ENCODE results near the gene DDX41. TPM values are rescaled to one million over a fixed set of nuclear protein-coding genes. Genes with fewer than 3 reads are reported as not detected.
"Not testable (repeated sequence)": the region's sequence is repeated elsewhere in the genome, so short reads cannot be mapped to it uniquely, and the experiment has no call there.

DDX41 gene
- polyA plus RNA-seq, 1 experiment = 71.8 TPM

DNA sequence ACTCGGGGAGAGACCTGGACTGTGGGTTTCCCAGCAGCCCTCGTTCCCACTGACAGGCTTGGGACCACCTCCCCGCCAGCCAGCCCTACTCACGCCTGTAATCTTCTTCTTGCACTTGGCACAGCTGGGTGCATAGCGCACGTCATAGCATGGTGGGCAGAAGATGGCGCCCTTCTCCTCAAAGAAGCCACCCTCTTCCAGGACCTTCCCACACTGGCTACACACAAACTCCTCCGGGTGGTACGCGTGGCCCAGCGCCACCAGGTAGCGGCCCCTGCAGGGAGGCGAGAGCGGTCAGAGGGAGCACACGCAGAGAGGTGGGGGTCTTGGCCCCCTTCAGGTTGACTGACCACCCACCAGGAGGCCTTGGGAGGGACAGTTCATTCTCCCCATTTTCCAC lies 28.8 kb downstream of the DDX41 start:
- no peaks in the 10 kb centered on the region for H3K27me3 ChIP-seq (ENCODE audit: control insufficient read depth, insufficient read depth, low read length)
- H3K9me3 ChIP-seq (ENCODE audit: control insufficient read depth, insufficient read depth, low read length) = no peaks in the 10 kb centered on the region; the same call in 1 of the 2 replicates
- TF ChIP-seq, protein P1, sequence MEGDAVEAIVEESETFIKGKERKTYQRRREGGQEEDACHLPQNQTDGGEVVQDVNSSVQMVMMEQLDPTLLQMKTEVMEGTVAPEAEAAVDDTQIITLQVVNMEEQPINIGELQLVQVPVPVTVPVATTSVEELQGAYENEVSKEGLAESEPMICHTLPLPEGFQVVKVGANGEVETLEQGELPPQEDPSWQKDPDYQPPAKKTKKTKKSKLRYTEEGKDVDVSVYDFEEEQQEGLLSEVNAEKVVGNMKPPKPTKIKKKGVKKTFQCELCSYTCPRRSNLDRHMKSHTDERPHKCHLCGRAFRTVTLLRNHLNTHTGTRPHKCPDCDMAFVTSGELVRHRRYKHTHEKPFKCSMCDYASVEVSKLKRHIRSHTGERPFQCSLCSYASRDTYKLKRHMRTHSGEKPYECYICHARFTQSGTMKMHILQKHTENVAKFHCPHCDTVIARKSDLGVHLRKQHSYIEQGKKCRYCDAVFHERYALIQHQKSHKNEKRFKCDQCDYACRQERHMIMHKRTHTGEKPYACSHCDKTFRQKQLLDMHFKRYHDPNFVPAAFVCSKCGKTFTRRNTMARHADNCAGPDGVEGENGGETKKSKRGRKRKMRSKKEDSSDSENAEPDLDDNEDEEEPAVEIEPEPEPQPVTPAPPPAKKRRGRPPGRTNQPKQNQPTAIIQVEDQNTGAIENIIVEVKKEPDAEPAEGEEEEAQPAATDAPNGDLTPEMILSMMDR (IDR thresholded peaks at IDR 0.05; ENCODE audit: low read depth, low read length) = no peak
- H3K27ac ChIP-seq (ENCODE audit: low read depth, low read length) = no peak overlapping the region
- ChIA-PET POLR2A (interaction anchor here (6.2 to 12.1 kb wide), 2 partner anchors 8 to 11 kb away, joined by 42 to 230 read pairs; partner anchors contain the start of genes DBN1 and PDLIM7), CTCF (interaction anchor here (2.1 kb wide), 1 partner anchor 13 kb away, joined by 9 read pairs; no protein-coding TSS in a partner anchor)
- no peak overlapping the region for H3K4me3 ChIP-seq (ENCODE audit: low read depth, low read length)
- DNase-seq (ENCODE audit: low read depth, low spot score) = no peak

DNA sequence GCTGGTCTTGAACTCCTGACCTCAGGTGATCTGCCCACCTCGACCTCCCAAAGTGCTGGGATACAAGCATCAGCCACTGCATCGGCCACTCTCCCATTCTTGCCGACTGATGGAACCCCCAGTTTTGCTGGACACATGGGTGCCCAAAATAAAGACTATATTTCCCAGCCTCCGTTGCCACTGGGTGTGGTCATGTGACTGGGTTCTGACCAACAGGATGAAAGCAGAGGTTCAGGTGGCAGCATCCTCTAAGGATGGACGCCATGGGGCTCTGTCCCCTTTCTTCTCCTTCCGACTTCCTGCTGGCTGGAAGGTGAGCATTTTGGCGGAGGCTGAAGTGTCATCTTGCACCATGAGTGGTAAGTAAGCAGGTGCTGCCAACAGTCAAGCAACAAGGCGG lies 29.6 kb downstream of the DDX41 start:
- CTCF ChIA-PET = interaction anchor here (2.1 kb wide), 1 partner anchor 14 kb away, joined by 9 read pairs; no protein-coding TSS in a partner anchor

DNA sequence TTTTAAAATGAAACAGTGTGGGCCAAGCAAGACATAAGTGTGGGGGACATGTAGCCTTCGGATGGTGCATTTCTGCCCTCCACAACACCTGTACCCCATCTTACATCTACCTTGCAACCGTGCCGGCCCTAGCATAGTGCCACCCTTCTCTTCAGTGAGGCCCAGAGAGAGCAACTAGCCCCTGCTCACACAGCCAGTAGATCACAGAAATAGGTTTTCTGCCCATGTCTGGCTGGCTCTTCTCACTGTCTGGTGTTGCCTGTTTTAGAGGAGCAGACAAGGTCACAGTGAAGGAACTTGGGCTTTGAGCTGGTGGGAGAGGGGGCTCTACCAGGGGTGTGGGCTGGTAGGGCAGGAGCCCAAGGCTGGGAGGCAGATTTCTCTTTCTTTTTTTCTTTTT lies 30.5 kb downstream of the DDX41 start:
- no peaks in the 10 kb centered on the region; the same call in 1 of the 2 replicates for H3K9me3 ChIP-seq (ENCODE audit: control insufficient read depth, insufficient read depth, low read length)
- TF ChIP-seq, protein P1 (IDR thresholded peaks at IDR 0.05; ENCODE audit: low read depth, low read length) = no peak
- DNase-seq (ENCODE audit: low read depth, low spot score) = no peak
- POLR2A ChIA-PET = interaction anchor here (1.7 to 12.1 kb wide), 3 partner anchors 9 to 21 kb away, joined by 10 to 230 read pairs (median 42); partner anchors contain the start of genes DBN1 and PDLIM7
- no peak overlapping the region for H3K27ac ChIP-seq (ENCODE audit: low read depth, low read length)
- CTCF ChIA-PET = no interaction called here
- no peaks in the 10 kb centered on the region for H3K27me3 ChIP-seq (ENCODE audit: control insufficient read depth, insufficient read depth, low read length)
- no peak overlapping the region for H3K4me3 ChIP-seq (ENCODE audit: low read depth, low read length)

More for the DNA sequence above, 29.6 kb downstream of the DDX41 start:
- TF ChIP-seq, protein P1 (IDR thresholded peaks at IDR 0.05; ENCODE audit: low read depth, low read length) = no peak
- Histone ChIP-seq H3K9me3 (ENCODE audit: control insufficient read depth, insufficient read depth, low read length) (no peaks in the 10 kb centered on the region; the same call in 1 of the 2 replicates), H3K27ac (ENCODE audit: low read depth, low read length) (peak overlapping the region; percentile 21), H3K27me3 (ENCODE audit: control insufficient read depth, insufficient read depth, low read length) (no peaks in the 10 kb centered on the region), H3K4me3 (ENCODE audit: low read depth, low read length) (no peak overlapping the region)
- POLR2A ChIA-PET = interaction anchor here (1.7 to 12.1 kb wide), 3 partner anchors 9 to 20 kb away, joined by 10 to 230 read pairs (median 42); partner anchors contain the start of genes DBN1 and PDLIM7
- DNase-seq (ENCODE audit: low read depth, low spot score) = no peak

DNA sequence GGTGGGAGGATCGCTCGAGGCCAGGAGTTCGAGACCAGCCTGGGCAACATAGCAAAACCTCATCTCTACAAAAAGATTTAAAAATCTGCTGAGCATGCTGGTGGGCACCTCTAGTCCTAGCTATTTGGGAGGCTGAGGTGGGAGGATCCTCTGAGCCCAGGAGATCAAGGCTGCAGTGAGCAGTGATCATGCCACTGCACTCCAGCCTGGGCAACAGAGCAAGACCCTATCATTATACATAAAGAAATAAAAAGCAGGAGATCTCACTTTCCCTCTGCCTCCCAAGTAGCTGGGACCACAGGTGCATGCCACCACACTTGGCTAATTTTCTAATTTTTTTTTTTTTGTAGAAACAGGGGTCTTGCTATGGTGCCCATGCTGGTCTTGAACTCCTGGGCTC lies 31.0 kb downstream of the DDX41 start:
- H3K4me3 ChIP-seq (ENCODE audit: low read depth, low read length); H3K27ac ChIP-seq (ENCODE audit: low read depth, low read length); DNase-seq (ENCODE audit: low read depth, low spot score); H3K9me3 ChIP-seq (ENCODE audit: control insufficient read depth, insufficient read depth, low read length); H3K27me3 ChIP-seq (ENCODE audit: control insufficient read depth, insufficient read depth, low read length): not testable (repeated sequence)
- ChIA-PET POLR2A (interaction anchor here (1.3 to 6.2 kb wide), 4 partner anchors 9 to 21 kb away, joined by 4 to 42 read pairs (median 8); partner anchors contain the start of gene PDLIM7), CTCF (interaction anchor here (0.7 kb wide), 1 partner anchor 14 kb away, joined by 3 read pairs; no protein-coding TSS in a partner anchor)

DNA sequence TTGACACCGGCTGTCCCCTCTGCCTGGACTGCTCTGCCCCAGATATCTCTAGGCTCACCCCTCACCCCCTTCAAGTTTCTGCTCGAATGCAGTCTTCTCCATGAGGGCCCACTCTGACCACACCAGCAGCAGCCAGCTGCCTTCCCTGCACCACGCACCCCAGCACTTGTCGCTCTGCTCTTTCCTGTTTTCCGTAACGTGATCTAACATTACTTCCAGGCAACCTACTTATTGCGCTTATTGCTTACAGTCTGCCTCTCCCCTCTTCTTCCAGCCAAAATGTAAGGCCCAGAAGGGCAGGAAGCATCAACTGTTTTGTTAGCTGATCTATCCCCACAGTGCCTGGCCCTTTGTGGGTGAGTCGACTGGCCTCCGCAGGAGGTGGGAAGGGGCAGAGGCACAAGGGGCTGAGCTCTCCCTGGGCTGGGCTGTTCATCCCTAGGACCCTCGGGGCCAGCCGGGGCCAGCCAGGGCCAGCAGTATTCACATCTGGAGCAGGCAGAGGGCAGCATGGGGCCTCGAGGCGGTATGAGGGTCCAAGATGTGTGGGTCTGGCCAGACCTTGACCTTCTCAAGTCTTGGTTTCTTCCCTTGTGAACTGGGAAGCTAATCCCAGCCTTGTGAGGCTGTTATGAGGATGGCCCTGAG lies 31.7 kb downstream of the DDX41 start:
- H3K27me3 ChIP-seq (ENCODE audit: control insufficient read depth, insufficient read depth, low read length) = no peaks in the 10 kb centered on the region
- CTCF ChIA-PET = interaction anchor here (0.7 kb wide), 1 partner anchor 14 kb away, joined by 3 read pairs; no protein-coding TSS in a partner anchor

More for the DNA sequence above, 31.7 kb downstream of the DDX41 start:
- Histone ChIP-seq H3K27ac (ENCODE audit: low read depth, low read length) (peak overlapping the region; percentile 57), H3K4me3 (ENCODE audit: low read depth, low read length) (no peak overlapping the region), H3K9me3 (ENCODE audit: control insufficient read depth, insufficient read depth, low read length) (no peaks in the 10 kb centered on the region; the same call in 1 of the 2 replicates)
- no peak for DNase-seq (ENCODE audit: low read depth, low spot score)
- POLR2A ChIA-PET = interaction anchor here (1.3 to 6.2 kb wide), 3 partner anchors 9 to 13 kb away, joined by 4 to 42 read pairs (median 6); partner anchors contain the start of gene PDLIM7
- TF ChIP-seq, protein P1 (IDR thresholded peaks at IDR 0.05; ENCODE audit: low read depth, low read length) = no peak

All from AG04450 (cell line).